Measurements from ENCODE around the gene DNAJB14. TPM values are rescaled to one million over a fixed set of nuclear protein-coding genes. Genes with fewer than 3 reads are reported as not detected.
A peak's percentile ranks its signal among the peaks of the same experiment; 100 is the strongest.

Gene DNAJB14
- total RNA-seq (51.7 TPM), polyA plus RNA-seq (ENCODE audit: insufficient read depth, low read depth, low replicate concordance) (8.1 TPM)
- long read RNA-seq, donor 1, full-length matches to known transcripts = 6 of 6 reads
- long read RNA-seq, donor 1, partial matches to known transcripts = 0 of 6 reads
- long read RNA-seq, donor 1, other reads (novel, unspliced or antisense) = 0 of 6 reads
- long read RNA-seq, donor 2, full-length matches to known transcripts = 6 of 6 reads
- long read RNA-seq, donor 2, partial matches to known transcripts = 0 of 6 reads
- long read RNA-seq, donor 2, other reads (novel, unspliced or antisense) = 0 of 6 reads
- long read RNA-seq, donor 3, full-length matches to known transcripts = 4 of 4 reads
- long read RNA-seq, donor 3, partial matches to known transcripts = 0 of 4 reads
- long read RNA-seq, donor 3, other reads (novel, unspliced or antisense) = 0 of 4 reads
- long read RNA-seq, donor 4, full-length matches to known transcripts = 8 of 8 reads
- long read RNA-seq, donor 4, partial matches to known transcripts = 0 of 8 reads
- long read RNA-seq, donor 4, other reads (novel, unspliced or antisense) = 0 of 8 reads
- long read RNA-seq, donor 5 = 0 reads
- long read RNA-seq, donor 6, full-length matches to known transcripts = 7 of 7 reads
- long read RNA-seq, donor 6, partial matches to known transcripts = 0 of 7 reads
- long read RNA-seq, donor 6, other reads (novel, unspliced or antisense) = 0 of 7 reads
- long read RNA-seq, donor 7, full-length matches to known transcripts = 19 of 29 reads
- long read RNA-seq, donor 7, partial matches to known transcripts = 3 of 29 reads
- long read RNA-seq, donor 7, other reads (novel, unspliced or antisense) = 7 of 29 reads
- long read RNA-seq, donor 8, full-length matches to known transcripts = 5 of 5 reads
- long read RNA-seq, donor 8, partial matches to known transcripts = 0 of 5 reads
- long read RNA-seq, donor 8, other reads (novel, unspliced or antisense) = 0 of 5 reads
- long read RNA-seq, donor 9, full-length matches to known transcripts = 4 of 4 reads
- long read RNA-seq, donor 9, partial matches to known transcripts = 0 of 4 reads
- long read RNA-seq, donor 9, other reads (novel, unspliced or antisense) = 0 of 4 reads
- long read RNA-seq, donor 10, full-length matches to known transcripts = 4 of 4 reads
- long read RNA-seq, donor 10, partial matches to known transcripts = 0 of 4 reads
- long read RNA-seq, donor 10, other reads (novel, unspliced or antisense) = 0 of 4 reads

GRCh38 chr4:99946356-99947189 is at the start of gene DNAJB14:
Gene DNAJB14 (minus strand): TSS chr4:99946618. CDS start chr4:99946571, 47 bp downstream.
- H3K9ac ChIP-seq (ENCODE audit: low read length in 3 of 3) = peak within 1 kb of the TSS; percentile 73 to 91 (median 83)
- H3K36me3 ChIP-seq (ENCODE audit: control insufficient read depth in 2 of 3, insufficient read depth in 3 of 3, low read length in 3 of 3) = no peaks in the 10 kb centered on the region
- TF ChIP-seq CTCF (IDR thresholded peaks at IDR 0.05; ENCODE audit: borderline replicate concordance, extremely low read depth, insufficient read depth) = no peak
- peaks cover 0 to 29% (median 13%) of the 10 kb centered on the region in 3 donors for H3K4me1 ChIP-seq (ENCODE audit: control insufficient read depth in 2 of 3, insufficient read depth in 2 of 3, low read depth in 1 of 3, low read length in 3 of 3)
- no peaks in the 10 kb centered on the region for H3K27me3 ChIP-seq (ENCODE audit: control insufficient read depth, insufficient read depth, low read length)
- no peak for FAIRE-seq
- H3K27ac ChIP-seq (ENCODE audit: low read depth in 2 of 2, low read length in 2 of 2) = peak within 1 kb of the TSS; percentile 94 to 96
- H3K9me3 ChIP-seq (ENCODE audit: control insufficient read depth in 2 of 3, insufficient read depth in 1 of 3, low read length in 3 of 3) = no peaks in the 10 kb centered on the region
- H3K4me3 ChIP-seq (ENCODE audit: low read length in 3 of 3) = peak within 1 kb of the TSS; percentile 68 to 95 (median 91)
- DNase-seq = peak; percentile 78 to 94 (median 87)
- intact Hi-C loops (cut with DNase I) = no loop called here

GRCh38 chr4:99991741-99992140 is 45.3 kb upstream of the DNAJB14 start:
- no peak for FAIRE-seq
- no peaks in the 10 kb centered on the region for H3K4me1 ChIP-seq (ENCODE audit: control insufficient read depth in 2 of 3, insufficient read depth in 2 of 3, low read depth in 1 of 3, low read length in 3 of 3)
- H3K36me3 ChIP-seq (ENCODE audit: control insufficient read depth in 2 of 3, insufficient read depth in 3 of 3, low read length in 3 of 3) = no peaks in the 10 kb centered on the region
- no peaks in the 10 kb centered on the region for H3K9me3 ChIP-seq (ENCODE audit: control insufficient read depth in 2 of 3, insufficient read depth in 1 of 3, low read length in 3 of 3)
- TF ChIP-seq CTCF (IDR thresholded peaks at IDR 0.05; ENCODE audit: borderline replicate concordance, extremely low read depth, insufficient read depth) = no peak
- DNase-seq = peak in 1 of 5 donors; percentile 4
- H3K27ac ChIP-seq (ENCODE audit: low read depth in 2 of 2, low read length in 2 of 2) = no peak overlapping the region
- H3K27me3 ChIP-seq (ENCODE audit: control insufficient read depth, insufficient read depth, low read length) = no peaks in the 10 kb centered on the region
- intact Hi-C loops (cut with DNase I) = no loop called here
- H3K9ac ChIP-seq (ENCODE audit: low read length in 3 of 3) = no peak overlapping the region
- no peak overlapping the region for H3K4me3 ChIP-seq (ENCODE audit: low read length in 3 of 3)

- FAIRE-seq = no peak
- no peak overlapping the region for H3K4me3 ChIP-seq (ENCODE audit: low read length in 3 of 3)
- H3K4me1 ChIP-seq (ENCODE audit: control insufficient read depth in 2 of 3, insufficient read depth in 2 of 3, low read depth in 1 of 3, low read length in 3 of 3) = no peaks in the 10 kb centered on the region
- no peak for DNase-seq
- no peak overlapping the region for H3K9ac ChIP-seq (ENCODE audit: low read length in 3 of 3)
- H3K36me3 ChIP-seq (ENCODE audit: control insufficient read depth in 2 of 3, insufficient read depth in 3 of 3, low read length in 3 of 3) = no peaks in the 10 kb centered on the region
- H3K27me3 ChIP-seq (ENCODE audit: control insufficient read depth, insufficient read depth, low read length) = no peaks in the 10 kb centered on the region
- no peak overlapping the region for H3K27ac ChIP-seq (ENCODE audit: low read depth in 2 of 2, low read length in 2 of 2)
- H3K9me3 ChIP-seq (ENCODE audit: control insufficient read depth in 2 of 3, insufficient read depth in 1 of 3, low read length in 3 of 3) = no peaks in the 10 kb centered on the region
- TF ChIP-seq CTCF (IDR thresholded peaks at IDR 0.05; ENCODE audit: borderline replicate concordance, extremely low read depth, insufficient read depth) = no peak
- intact Hi-C loops (cut with DNase I) = no loop called here
Measured at GRCh38 chr4:99987681-99988080, 41.3 kb upstream of the DNAJB14 start.

Measured in kidney (tissue), 22 donors.